A549 (cell line): ENCODE data around the gene GALP. TPM values are rescaled to one million over a fixed set of nuclear protein-coding genes. Genes with fewer than 3 reads are reported as not detected.
"Not testable (repeated sequence)": the region's sequence is repeated elsewhere in the genome, so short reads cannot be mapped to it uniquely, and the experiment has no call there.

ENCODE experiments used
- ATAC-seq, 2 experiments: fragments of 200-7000 bp in 1 of 2; fragments of >200 bp in 1 of 2; cut with Nextera tagmentation in 1 of 2; cut with Tn5 transposase in 1 of 2; 3 replicates each; pipeline versions ENCODE4 v1.8.0 to v1.9.1; 2018 to 2020; ENCODE audit warnings: mild to moderate bottlenecking in 1 of 2, moderate library complexity in 1 of 2
- CTCF ChIA-PET: fragments of 300-600 bp; sonication (Branson Sonifier 250); formaldehyde crosslinking; extraction: SDS; loops from one replicate; lab custom pipeline; 2021; ENCODE audit warnings: antibody characterized with exemption, inconsistent platforms; lab: Yijun Ruan, JAX
- POLR2A ChIA-PET: fragments of 350-600 bp; formaldehyde crosslinking; extraction: SDS; loops from one replicate; lab custom pipeline; 2021; ENCODE audit warnings: antibody characterized with exemption, inconsistent platforms; lab: Yijun Ruan, JAX
- DNase-seq, 2 experiments: peaks; one replicate each; pipeline versions ENCODE4 v3.0.0 to v3.0.0-alpha.2; 2011 to 2016; ENCODE audit warnings: low read depth in 1 of 2, low spot score in 1 of 2
- FAIRE-seq: peaks from 2 replicates; lab custom pipeline; 2011; peaks lifted over from hg19 to GRCh38; lab: Jason Lieb, UNC
- H3K27ac ChIP-seq, 2 experiments: fragments of >200 bp; sonication (Bioruptor Twin); formaldehyde crosslinking; 3 replicates each; pipeline ENCODE4 v1.5.1; 2016 to 2017
- H3K4me1 ChIP-seq: fragments of >200 bp; sonication (Bioruptor Twin); formaldehyde crosslinking; 3 replicates; pipeline ENCODE4 v1.6.1; 2016
- H3K4me2 ChIP-seq: fragments of >200 bp; sonication (Bioruptor Twin); formaldehyde crosslinking; 3 replicates; pipeline ENCODE4 v1.6.1; 2016
- H3K4me3 ChIP-seq: fragments of >200 bp; sonication (Bioruptor Twin); formaldehyde crosslinking; 3 replicates; pipeline ENCODE4 v1.5.1; 2016
- H3K9me3 ChIP-seq: fragments of >200 bp; sonication (Bioruptor Twin); formaldehyde crosslinking; 3 replicates; pipeline ENCODE4 v1.6.1; 2016
- CBX2 ChIP-seq: fragments of 200-600 bp; sonication (generic); IDR thresholded peaks from 2 replicates; pipeline ENCODE4 v1.6.1; 2016; ENCODE audit warnings: low read depth, mild to moderate bottlenecking, borderline replicate concordance
- EHF ChIP-seq: fragments of 250-450 bp; sonication (Bioruptor Pico); IDR thresholded peaks from 2 replicates; pipeline ENCODE4 v1.5.0; 2020; ENCODE audit warnings: mild to moderate bottlenecking
- EHMT2 ChIP-seq: fragments of 200-600 bp; sonication (generic); IDR thresholded peaks from 2 replicates; pipeline ENCODE4 v1.6.1; 2016; ENCODE audit warnings: antibody characterized with exemption, low read depth, mild to moderate bottlenecking, moderate library complexity
- ESRRA ChIP-seq: fragments of 150-350 bp; IDR thresholded peaks from 2 replicates; pipeline ENCODE4 v1.6.1; 2014; ENCODE audit warnings: mild to moderate bottlenecking, low read length, borderline replicate concordance
- HEYL ChIP-seq: fragments of 250-450 bp; sonication (Bioruptor Pico); IDR thresholded peaks from 2 replicates; pipeline ENCODE4 v1.8.0; 2021; ENCODE audit warnings: mild to moderate bottlenecking, moderate library complexity
- HMGXB4 ChIP-seq: fragments of 250-450 bp; sonication (Bioruptor Pico); IDR thresholded peaks from 2 replicates; pipeline ENCODE4 v1.5.0; 2021; ENCODE audit warnings: mild to moderate bottlenecking, moderate library complexity, borderline replicate concordance
- HOXB5 ChIP-seq: fragments of 250-450 bp; sonication (Bioruptor Pico); IDR thresholded peaks from 2 replicates; pipeline ENCODE4 v1.5.0; 2020; ENCODE audit warnings: mild to moderate bottlenecking, moderate library complexity
- JUNB ChIP-seq: fragments of >200 bp; sonication (Bioruptor Twin); formaldehyde crosslinking; IDR thresholded peaks from 2 replicates; pipeline ENCODE4 v1.6.1; 2016
- KDM1A ChIP-seq: fragments of 200-600 bp; sonication (generic); IDR thresholded peaks from 2 replicates; pipeline ENCODE4 v1.6.1; 2016; ENCODE audit warnings: low read depth, mild to moderate bottlenecking
- MAX ChIP-seq: IDR thresholded peaks from 2 replicates; pipeline ENCODE4 v1.6.1; 2012
- MYC ChIP-seq: IDR thresholded peaks from 2 replicates; pipeline ENCODE4 v1.6.1; 2012; ENCODE audit warnings: mild to moderate bottlenecking, inconsistent platforms, low read length, improper control_type of control experiment, borderline replicate concordance
- NPAS2 ChIP-seq: fragments of 250-450 bp; sonication (Bioruptor Pico); IDR thresholded peaks from 2 replicates; pipeline ENCODE4 v1.8.0; 2022; ENCODE audit warnings: mild to moderate bottlenecking, moderate library complexity, borderline replicate concordance
- NR3C1 ChIP-seq: fragments of >200 bp; sonication (Bioruptor Twin); formaldehyde crosslinking; IDR thresholded peaks from 3 replicates; pipeline ENCODE4 v1.6.1; 2017
- PBX3 ChIP-seq: IDR thresholded peaks from 2 replicates; pipeline ENCODE4 v1.6.1; 2012
- PHF8 ChIP-seq: fragments of 200-600 bp; sonication (generic); IDR thresholded peaks from 2 replicates; pipeline ENCODE4 v1.6.1; 2016; ENCODE audit warnings: low read depth, mild to moderate bottlenecking, antibody characterized with exemption, moderate library complexity, borderline replicate concordance
- POLR2A ChIP-seq: IDR thresholded peaks from 2 replicates; pipeline ENCODE4 v1.6.1; 2012; ENCODE audit warnings: mild to moderate bottlenecking, low read length
- RCOR1 ChIP-seq: fragments of 150-350 bp; IDR thresholded peaks from 2 replicates; pipeline ENCODE4 v1.6.1; 2014; ENCODE audit warnings: antibody characterized with exemption, low read length, low read depth
- RFX5 ChIP-seq: fragments of 450-650 bp; IDR thresholded peaks from 2 replicates; pipeline ENCODE4 v1.7.1; 2014; ENCODE audit warnings: antibody characterized with exemption, mild to moderate bottlenecking, moderate library complexity
- TFCP2L1 ChIP-seq: fragments of 250-450 bp; sonication (Bioruptor Pico); IDR thresholded peaks from 2 replicates; pipeline ENCODE4 v1.5.0; 2021; ENCODE audit warnings: mild to moderate bottlenecking
- ZC3H11A ChIP-seq: fragments of 450-650 bp; IDR thresholded peaks from 2 replicates; pipeline ENCODE4 v1.6.1; 2014; ENCODE audit warnings: antibody characterized with exemption, mild to moderate bottlenecking
- WGBS: methylation state at CpG from one replicate; pipeline ENCODE4 v1.1.6; 2017; ENCODE audit errors: missing lambda C conversion rate; 5-methylcytosine and 5-hydroxymethylcytosine counted together
- polyA plus RNA-seq, 4 experiments: library from polyadenylated mRNA; depleted of rRNA in 3 of 4; stranded (reverse); fragments of >200 nt; fragmentation: RNase III in 1 of 4; extraction: RNeasy Plus Mini Kit Qiagen cat#74134 plus additional on column Dnase treatment in 1 of 4; gene quantifications; 2 replicates in 3 of 4; 3 replicates in 1 of 4; pipeline ENCODE4 v1.2.3, GENCODE V29; 2011 to 2017

Gene GALP
- polyA plus RNA-seq, 2 of the 4 experiments (the other 2 are of a cell fraction), result not detected

GRCh38 chr19:56174086-56174485 lies 1.7 kb upstream of the GALP start:
- H3K4me1 ChIP-seq, result no peaks in the 10 kb centered on the region
- no peak for DNase-seq
- 0 out of 6 replicates have a peak, but pooled peaks of 1 of the 2 experiments have one; percentile 11 for ATAC-seq
- 27% methylated on average over 9 of the region's 9 CpGs for WGBS
- TF ChIP-seq RFX5 (no peak), ESRRA (no peak), HOXB5 (CRISPR knock-in tag) (no peak), ZC3H11A (no peak), POLR2A (no peak), CBX2 (no peak), NPAS2 (CRISPR knock-in tag) (no peak), TFCP2L1 (CRISPR knock-in tag) (no peak), JUNB (no peak), NR3C1 (no peak), HMGXB4 (CRISPR knock-in tag) (no peak), RCOR1 (no peak), PHF8 (no peak), KDM1A (no peak), EHMT2 (no peak), HEYL (CRISPR knock-in tag) (no peak)
- TF ChIP-seq, all 56 proteins: peak for 0
- H3K27ac ChIP-seq, result no peak overlapping the region
- POLR2A ChIA-PET, result interaction anchor here (0.5 kb wide), 1 partner anchor 32 kb away, joined by 3 read pairs; no protein-coding TSS in a partner anchor
- no peak overlapping the region for H3K4me3 ChIP-seq
- no peak overlapping the region for H3K4me2 ChIP-seq
- CTCF ChIA-PET, result interaction anchor here (0.8 to 1.2 kb wide), 4 partner anchors 19 to 113 kb away, joined by 3 to 5 read pairs (median 3); no protein-coding TSS in a partner anchor
- FAIRE-seq, result no peak
- no peaks in the 10 kb centered on the region for H3K9me3 ChIP-seq

- DNase-seq (peak in 1 of 2 experiments; percentile 25), ATAC-seq (peak; percentile 40; a peak in 5 of 6 replicates), FAIRE-seq (no peak)
- CTCF ChIA-PET, result interaction anchor here (1.1 to 2.3 kb wide), 3 partner anchors 19 to 98 kb away, joined by 3 to 9 read pairs (median 7); no protein-coding TSS in a partner anchor
- Histone ChIP-seq H3K4me3 (no peak overlapping the region), H3K4me2 (0 out of 3 replicates have a peak overlapping the region, but pooled peaks have one; percentile 21), H3K9me3 (no peaks in the 10 kb centered on the region), H3K4me1 (no peaks in the 10 kb centered on the region), H3K27ac (no peak overlapping the region)
- TF ChIP-seq EHF (no peak), MYC (no peak), MAX (no peak), PBX3 (no peak)
- WGBS, result 18% methylated on average over 11 of the region's 11 CpGs
- POLR2A ChIA-PET, result no interaction called here
Observed at GRCh38 chr19:56174550-56174949, 1.3 kb upstream of the GALP start.

GRCh38 chr19:56176310-56176709 lies 502 bp downstream of the GALP start:
- not testable (repeated sequence) for FAIRE-seq, ATAC-seq

More at GRCh38 chr19:56176310-56176709, 502 bp downstream of the GALP start:
- H3K27ac ChIP-seq, H3K9me3 ChIP-seq, POLR2A ChIA-PET, H3K4me3 ChIP-seq, H3K4me1 ChIP-seq, H3K4me2 ChIP-seq, DNase-seq: not testable (repeated sequence)
- CTCF ChIA-PET, result interaction anchor here (0.5 to 2.3 kb wide), 3 partner anchors 13 to 146 kb away, joined by 3 to 9 read pairs (median 3); no protein-coding TSS in a partner anchor
- 68% methylated on average over 6 of the region's 11 CpGs for WGBS
